ENCODE measurements around the gene HFE.

DNA sequence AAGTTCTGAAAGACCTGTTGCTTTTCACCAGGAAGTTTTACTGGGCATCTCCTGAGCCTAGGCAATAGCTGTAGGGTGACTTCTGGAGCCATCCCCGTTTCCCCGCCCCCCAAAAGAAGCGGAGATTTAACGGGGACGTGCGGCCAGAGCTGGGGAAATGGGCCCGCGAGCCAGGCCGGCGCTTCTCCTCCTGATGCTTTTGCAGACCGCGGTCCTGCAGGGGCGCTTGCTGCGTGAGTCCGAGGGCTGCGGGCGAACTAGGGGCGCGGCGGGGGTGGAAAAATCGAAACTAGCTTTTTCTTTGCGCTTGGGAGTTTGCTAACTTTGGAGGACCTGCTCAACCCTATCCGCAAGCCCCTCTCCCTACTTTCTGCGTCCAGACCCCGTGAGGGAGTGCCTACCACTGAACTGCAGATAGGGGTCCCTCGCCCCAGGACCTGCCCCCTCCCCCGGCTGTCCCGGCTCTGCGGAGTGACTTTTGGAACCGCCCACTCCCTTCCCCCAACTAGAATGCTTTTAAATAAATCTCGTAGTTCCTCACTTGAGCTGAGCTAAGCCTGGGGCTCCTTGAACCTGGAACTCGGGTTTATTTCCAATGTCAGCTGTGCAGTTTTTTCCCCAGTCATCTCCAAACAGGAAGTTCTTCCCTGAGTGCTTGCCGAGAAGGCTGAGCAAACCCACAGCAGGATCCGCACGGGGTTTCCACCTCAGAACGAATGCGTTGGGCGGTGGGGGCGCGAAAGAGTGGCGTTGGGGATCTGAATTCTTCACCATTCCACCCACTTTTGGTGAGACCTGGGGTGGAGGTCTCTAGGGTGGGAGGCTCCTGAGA, at the start of gene HFE:
- TF ChIP-seq GATA2 (IDR thresholded peaks at IDR 0.05; ENCODE audit: low read depth, low read length) (no peak), GATA3 (IDR thresholded peaks at IDR 0.05; ENCODE audit: low read depth, low read length) (no peak)

Measured in SH-SY5Y (cell line).